ENCODE results near the gene FXYD2. TPM values are rescaled to one million over a fixed set of nuclear protein-coding genes. Genes with fewer than 3 reads are reported as not detected.

FXYD2 gene
- total RNA-seq (2022; extraction: Qiagen RNA extraction): 14.8 to 23.6 TPM (median 18.3 TPM) in 5 replicates

DNA sequence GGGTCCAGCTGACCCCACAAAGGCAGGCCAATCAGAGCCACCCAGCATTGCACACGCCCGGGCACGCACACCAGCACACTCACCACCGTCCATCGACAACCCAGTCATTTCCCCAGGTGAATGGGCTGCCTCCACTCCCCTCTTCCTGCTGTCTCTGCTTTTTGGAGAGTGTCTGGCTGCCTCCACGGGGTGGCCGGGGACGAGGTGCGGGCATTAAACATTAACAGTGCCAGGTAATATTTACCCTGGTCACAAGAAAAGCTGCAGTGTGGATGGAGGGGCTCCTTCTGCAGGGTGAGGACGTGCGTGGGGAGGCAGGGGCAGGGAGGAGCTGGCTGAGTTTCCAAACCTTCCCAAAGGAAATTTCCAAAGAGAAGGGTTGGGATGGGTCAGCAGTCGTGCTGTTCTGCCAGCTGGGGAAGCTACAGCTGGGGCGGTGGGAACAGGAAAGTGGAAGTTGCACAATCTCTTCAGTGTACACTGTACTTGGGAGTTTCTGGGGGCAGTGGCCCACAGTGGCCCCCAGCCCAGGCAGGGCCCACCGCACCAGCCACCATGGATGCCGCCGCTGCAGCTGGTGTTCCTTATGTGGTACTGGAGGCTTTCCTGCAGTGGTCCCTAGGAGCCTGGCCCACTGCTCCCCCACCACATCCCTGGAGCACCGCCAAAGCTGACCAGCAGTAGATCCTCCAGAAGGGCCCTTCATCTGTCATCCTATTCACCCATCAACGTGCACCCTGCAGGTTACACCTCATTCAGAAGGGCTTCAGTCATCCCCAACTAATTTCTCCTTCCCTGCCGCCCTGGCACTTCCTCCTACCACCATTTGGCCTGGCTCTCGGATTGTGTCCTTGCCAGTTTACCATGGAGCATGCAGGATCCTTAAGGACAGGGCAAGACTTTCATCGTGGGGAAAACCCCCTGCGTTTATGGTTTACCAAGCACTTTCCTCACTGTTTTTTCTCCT lies at the start of gene FXYD2:
Gene FXYD2, minus strand, starts transcription at position 174 of the 967 bp plus-strand sequence. Its CDS starts 66 bp downstream, at position 108.

DNA sequence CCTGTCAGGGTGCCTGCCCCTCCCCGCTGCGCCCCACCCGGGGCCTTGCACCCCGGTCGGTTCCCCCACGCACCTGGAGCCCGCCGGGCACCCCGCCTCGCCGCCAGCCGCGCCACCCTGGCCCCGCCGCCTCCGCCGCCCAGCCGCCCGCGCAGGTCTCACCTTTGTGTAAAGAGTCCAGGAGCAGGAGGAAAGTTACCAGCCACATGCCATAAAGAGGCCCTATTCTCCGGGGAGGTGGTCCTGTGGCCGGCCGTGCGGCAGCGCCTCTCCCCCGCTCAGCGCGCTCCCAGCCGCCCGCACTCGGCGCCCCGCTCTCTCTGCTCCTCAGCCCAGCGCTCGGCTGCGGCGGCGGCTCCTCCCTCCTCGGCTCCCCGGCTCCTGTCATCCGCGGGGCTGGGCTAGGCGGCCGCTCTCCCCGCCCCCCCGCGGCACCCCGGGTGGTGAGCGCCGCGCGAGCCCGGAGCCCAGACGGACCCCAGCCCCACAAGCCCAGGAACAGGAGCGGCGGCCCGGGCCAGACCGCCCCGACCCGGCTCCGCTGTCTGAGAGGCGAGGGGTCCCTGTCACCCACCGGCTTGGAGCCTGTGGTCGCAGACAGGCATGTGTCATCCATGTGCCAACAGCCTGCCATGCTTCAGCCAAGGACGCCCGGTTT lies 27.5 kb downstream of the FXYD2 start, which contains the start of gene DSCAML1:
Gene DSCAML1, minus strand, starts transcription at position 345 of the 658 bp plus-strand sequence. Its CDS starts 137 bp downstream, at position 208.

Other genes with a start within 250 kb of the FXYD2 start
- gene DSCAML1, start 27.5 kb downstream of the FXYD2 start, total RNA-seq (2022; extraction: Qiagen RNA extraction): 0.12 to 0.39 TPM (median 0.20 TPM) in 5 replicates
- gene FXYD6, start 51.9 kb upstream of the FXYD2 start, total RNA-seq (2022; extraction: Qiagen RNA extraction): 0.20 to 0.52 TPM (median 0.29 TPM) in 5 replicates
- not detected in 5 replicates for gene TMPRSS13, start 104.7 kb upstream of the FXYD2 start, total RNA-seq (2022; extraction: Qiagen RNA extraction)
- 0.02 to 0.21 TPM (median 0.07 TPM) in 4 of 5 replicates, not detected in the other for gene IL10RA, start 161.7 kb upstream of the FXYD2 start, total RNA-seq (2022; extraction: Qiagen RNA extraction)

Data from A549 treated with CORT108297 at 1 μM for 4 hours (cell line).